Stimulated activated CD4-positive, alpha-beta T cell treated with anti-CD3 and anti-CD28 coated beads, Interleukin-1b, Interleukin-23, amount 100 ng/mL, for 24 hours (primary cell): ENCODE results near the gene ACOX1.

Experiments used
- DNase-seq, 4 experiments: peaks; one replicate each; pipeline ENCODE4 v3.0.0-alpha.2; 2020; ENCODE audit warnings: low read depth in 4 of 4, low spot score in 1 of 4

The ACOX1 gene

GRCh38 chr17:75893305-75894048, 85.5 kb downstream of the ACOX1 start:
- no peak for DNase-seq

- DNase-seq, result no peak
Observed at GRCh38 chr17:75892556-75893224, 86.3 kb downstream of the ACOX1 start.

- DNase-seq, result no peak
Observed at GRCh38 chr17:75891605-75892555, 87.1 kb downstream of the ACOX1 start.
